ENCODE measurements around the gene MORC1. TPM values are rescaled to one million over a fixed set of nuclear protein-coding genes. Genes with fewer than 3 reads are reported as not detected.
"Not testable (repeated sequence)": the region's sequence is repeated elsewhere in the genome, so short reads cannot be mapped to it uniquely, and the experiment has no call there.

MORC1 gene
- polyA plus RNA-seq, 2 of the 4 experiments (the other 2 are of a cell fraction) = not detected

DNA sequence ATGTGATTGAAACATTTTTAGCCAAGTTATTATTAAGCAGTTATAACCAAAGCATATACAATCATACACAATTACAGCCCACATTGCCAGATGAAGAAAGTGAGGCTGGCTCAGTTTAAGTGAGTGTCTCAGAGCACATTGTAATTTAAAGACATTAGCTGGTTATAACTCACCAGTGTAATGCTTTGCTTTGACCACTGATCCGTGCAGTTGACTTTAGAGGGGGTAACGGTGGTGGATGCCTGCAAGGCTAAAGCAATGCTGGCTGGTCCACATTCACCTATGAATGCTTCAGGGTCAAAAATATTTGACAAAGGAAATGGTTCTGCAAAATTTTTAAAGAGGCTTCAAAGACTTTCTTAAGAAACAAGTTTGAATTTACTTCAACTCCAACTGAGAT is 19.8 kb upstream of the MORC1 start:
- FAIRE-seq (no peak), ATAC-seq (no peak), DNase-seq (ENCODE audit: low read depth in 1 of 2, low spot score in 1 of 2) (no peak)
- Histone ChIP-seq H3K9me3 (no peaks in the 10 kb centered on the region), H3K27ac (no peak overlapping the region), H3K4me2 (no peak overlapping the region), H3K4me1 (no peaks in the 10 kb centered on the region), H3K4me3 (no peak overlapping the region)
- TF ChIP-seq ZFP36 (IDR thresholded peaks at IDR 0.05; ENCODE audit: borderline replicate concordance, partially characterized antibody) (no peak), NFE2L2 (conservative IDR thresholded peaks at IDR 0.05; ENCODE audit: low read length) (no peak), BHLHE40 (IDR thresholded peaks at IDR 0.05; ENCODE audit: low read depth, low read length) (no peak), EP300 (IDR thresholded peaks at IDR 0.05) (no peak), RCOR1 (IDR thresholded peaks at IDR 0.05; ENCODE audit: low read depth, low read length) (no peak), MYC (IDR thresholded peaks at IDR 0.05; ENCODE audit: borderline replicate concordance, low read length) (no peak), EHMT2 (IDR thresholded peaks at IDR 0.05; ENCODE audit: low read depth) (no peak), POLR2AphosphoS2 (conservative IDR thresholded peaks at IDR 0.05; ENCODE audit: low read length) (no peak), SREBF2 (IDR thresholded peaks at IDR 0.05) (no peak), FOXS1 (CRISPR knock-in tag; IDR thresholded peaks at IDR 0.05) (no peak), RFX5 (IDR thresholded peaks at IDR 0.05) (no peak)
- TF ChIP-seq, protein P1, sequence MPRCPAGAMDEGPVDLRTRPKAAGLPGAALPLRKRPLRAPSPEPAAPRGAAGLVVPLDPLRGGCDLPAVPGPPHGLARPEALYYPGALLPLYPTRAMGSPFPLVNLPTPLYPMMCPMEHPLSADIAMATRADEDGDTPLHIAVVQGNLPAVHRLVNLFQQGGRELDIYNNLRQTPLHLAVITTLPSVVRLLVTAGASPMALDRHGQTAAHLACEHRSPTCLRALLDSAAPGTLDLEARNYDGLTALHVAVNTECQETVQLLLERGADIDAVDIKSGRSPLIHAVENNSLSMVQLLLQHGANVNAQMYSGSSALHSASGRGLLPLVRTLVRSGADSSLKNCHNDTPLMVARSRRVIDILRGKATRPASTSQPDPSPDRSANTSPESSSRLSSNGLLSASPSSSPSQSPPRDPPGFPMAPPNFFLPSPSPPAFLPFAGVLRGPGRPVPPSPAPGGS (IDR thresholded peaks at IDR 0.05) = no peak
- TF ChIP-seq, protein P2, sequence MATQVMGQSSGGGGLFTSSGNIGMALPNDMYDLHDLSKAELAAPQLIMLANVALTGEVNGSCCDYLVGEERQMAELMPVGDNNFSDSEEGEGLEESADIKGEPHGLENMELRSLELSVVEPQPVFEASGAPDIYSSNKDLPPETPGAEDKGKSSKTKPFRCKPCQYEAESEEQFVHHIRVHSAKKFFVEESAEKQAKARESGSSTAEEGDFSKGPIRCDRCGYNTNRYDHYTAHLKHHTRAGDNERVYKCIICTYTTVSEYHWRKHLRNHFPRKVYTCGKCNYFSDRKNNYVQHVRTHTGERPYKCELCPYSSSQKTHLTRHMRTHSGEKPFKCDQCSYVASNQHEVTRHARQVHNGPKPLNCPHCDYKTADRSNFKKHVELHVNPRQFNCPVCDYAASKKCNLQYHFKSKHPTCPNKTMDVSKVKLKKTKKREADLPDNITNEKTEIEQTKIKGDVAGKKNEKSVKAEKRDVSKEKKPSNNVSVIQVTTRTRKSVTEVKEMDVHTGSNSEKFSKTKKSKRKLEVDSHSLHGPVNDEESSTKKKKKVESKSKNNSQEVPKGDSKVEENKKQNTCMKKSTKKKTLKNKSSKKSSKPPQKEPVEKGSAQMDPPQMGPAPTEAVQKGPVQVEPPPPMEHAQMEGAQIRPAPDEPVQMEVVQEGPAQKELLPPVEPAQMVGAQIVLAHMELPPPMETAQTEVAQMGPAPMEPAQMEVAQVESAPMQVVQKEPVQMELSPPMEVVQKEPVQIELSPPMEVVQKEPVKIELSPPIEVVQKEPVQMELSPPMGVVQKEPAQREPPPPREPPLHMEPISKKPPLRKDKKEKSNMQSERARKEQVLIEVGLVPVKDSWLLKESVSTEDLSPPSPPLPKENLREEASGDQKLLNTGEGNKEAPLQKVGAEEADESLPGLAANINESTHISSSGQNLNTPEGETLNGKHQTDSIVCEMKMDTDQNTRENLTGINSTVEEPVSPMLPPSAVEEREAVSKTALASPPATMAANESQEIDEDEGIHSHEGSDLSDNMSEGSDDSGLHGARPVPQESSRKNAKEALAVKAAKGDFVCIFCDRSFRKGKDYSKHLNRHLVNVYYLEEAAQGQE (IDR thresholded peaks at IDR 0.05) = no peak
- ChIA-PET CTCF (no interaction called here), POLR2A (no interaction called here)
- 47% methylated on average over 2 of the region's 2 CpGs for WGBS (ENCODE audit: missing lambda C conversion rate)

DNA sequence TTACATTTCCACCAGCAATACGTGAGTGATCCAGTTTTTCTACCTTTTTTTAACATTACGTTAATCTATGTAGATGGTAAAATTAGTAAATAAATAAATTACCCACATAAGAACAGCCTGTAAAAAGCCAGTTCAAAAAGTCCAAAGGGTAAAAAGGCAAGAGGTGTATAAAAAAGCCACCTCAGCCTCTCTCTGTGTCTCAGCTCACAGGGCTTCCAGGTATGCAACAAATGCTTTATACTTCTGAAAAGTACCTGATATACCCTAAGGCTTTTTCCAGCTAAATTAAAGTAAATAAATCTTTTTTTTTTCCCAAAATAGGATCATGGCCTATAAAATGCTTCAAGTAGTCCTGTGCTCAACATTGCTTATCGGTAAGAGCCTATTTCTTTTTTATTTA is 18.6 kb upstream of the MORC1 start, which contains the start of gene C3orf85:
Gene C3orf85 (plus strand): TSS at position 197 of the 400 bp plus-strand sequence. CDS start 129 bp downstream, at position 326.
- TF ChIP-seq RCOR1 (IDR thresholded peaks at IDR 0.05; ENCODE audit: low read depth, low read length) (no peak), HOXA7 (CRISPR knock-in tag; IDR thresholded peaks at IDR 0.05) (no peak), TP53 (CRISPR knock-in tag; IDR thresholded peaks at IDR 0.05) (no peak)
- TF ChIP-seq, protein P3, sequence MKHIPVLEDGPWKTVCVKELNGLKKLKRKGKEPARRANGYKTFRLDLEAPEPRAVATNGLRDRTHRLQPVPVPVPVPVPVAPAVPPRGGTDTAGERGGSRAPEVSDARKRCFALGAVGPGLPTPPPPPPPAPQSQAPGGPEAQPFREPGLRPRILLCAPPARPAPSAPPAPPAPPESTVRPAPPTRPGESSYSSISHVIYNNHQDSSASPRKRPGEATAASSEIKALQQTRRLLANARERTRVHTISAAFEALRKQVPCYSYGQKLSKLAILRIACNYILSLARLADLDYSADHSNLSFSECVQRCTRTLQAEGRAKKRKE (CRISPR knock-in tag; IDR thresholded peaks at IDR 0.05; ENCODE audit: low read depth) = no peak
- H3K4me2 ChIP-seq = no peak within 1 kb of the TSS
- POLR2A ChIA-PET = no interaction called here

DNA sequence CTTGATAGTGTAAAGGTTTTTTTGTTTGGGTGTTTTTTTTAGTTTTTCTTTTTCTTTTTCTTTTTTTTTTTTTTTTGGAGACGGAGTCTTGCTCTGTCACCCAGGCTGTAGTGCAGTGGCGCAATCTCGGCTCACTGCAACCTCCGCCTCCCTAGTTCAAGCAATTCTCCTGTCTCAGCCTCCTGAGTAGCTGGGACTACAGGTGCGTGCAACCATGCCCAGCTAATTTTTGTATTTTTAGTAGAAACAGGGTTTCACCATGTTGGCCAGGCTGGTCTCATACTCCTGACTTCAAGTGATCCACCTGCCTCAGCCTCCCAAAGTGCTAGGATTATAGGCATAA is 15.5 kb upstream of the MORC1 start:
- FAIRE-seq = not testable (repeated sequence)

More for the DNA sequence above, 18.6 kb upstream of the MORC1 start, which contains the start of gene C3orf85:
- FAIRE-seq (no peak), ATAC-seq (no peak), DNase-seq (ENCODE audit: low read depth in 1 of 2, low spot score in 1 of 2) (no peak)
- Histone ChIP-seq H3K4me3 (no peak within 1 kb of the TSS), H3K27ac (no peak within 1 kb of the TSS), H3K9me3 (no peaks in the 10 kb centered on the region), H3K4me1 (0 out of 3 replicates have a peak, but pooled peaks cover 3% of the 10 kb centered on the region)
- 46% methylated on average over 3 of the region's 3 CpGs for WGBS (ENCODE audit: missing lambda C conversion rate)
- CTCF ChIA-PET = no interaction called here

More for the DNA sequence above, 15.5 kb upstream of the MORC1 start:
- DNase-seq (ENCODE audit: low read depth in 1 of 2, low spot score in 1 of 2); H3K27ac ChIP-seq; H3K4me1 ChIP-seq; H3K9me3 ChIP-seq; CTCF ChIA-PET; POLR2A ChIA-PET; ATAC-seq; H3K4me3 ChIP-seq: not testable (repeated sequence)
- H3K4me2 ChIP-seq = peak overlapping the region; percentile 20
- 62% methylated on average over 5 of the region's 5 CpGs for WGBS (ENCODE audit: missing lambda C conversion rate)

All from A549 (cell line).